PFSK-1 (cell line): ENCODE results near the gene SUCNR1. TPM values are rescaled to one million over a fixed set of nuclear protein-coding genes. Genes with fewer than 3 reads are reported as not detected.

ENCODE experiments used
- FOXP2 ChIP-seq: optimal IDR thresholded peaks from 2 replicates; pipeline ENCODE3; 2011; ENCODE audit warnings: borderline replicate concordance, control low read depth, inconsistent platforms; ENCODE audit not compliant: insufficient read depth; ENCODE audit errors: extremely low read length, extremely low read depth
- POLR2AphosphoS5 ChIP-seq: IDR thresholded peaks from 2 replicates; pipeline ENCODE4 v1.6.1; 2012; ENCODE audit warnings: low read depth, mild to moderate bottlenecking, control low read depth, low read length, moderate library complexity
- SIN3A ChIP-seq: IDR thresholded peaks from 2 replicates; pipeline ENCODE4 v1.6.1; 2012; ENCODE audit warnings: mild to moderate bottlenecking, low read length, moderate library complexity, borderline replicate concordance; ENCODE audit not compliant: insufficient read depth
- TAF1 ChIP-seq: IDR thresholded peaks from 2 replicates; pipeline ENCODE4 v1.6.1; 2012; ENCODE audit warnings: low read length, control low read depth, borderline replicate concordance; ENCODE audit not compliant: insufficient read depth
- polyA plus RNA-seq: library from polyadenylated mRNA; unstranded; fragments of >200 nt; gene quantifications from one replicate; pipeline ENCODE4 v1.2.1, GENCODE V29; 2012; ENCODE audit warnings: low read depth, missing spikeins; ENCODE audit not compliant: insufficient read length
- TF ChIP-seq, protein P1 (sequence below), 2 experiments: IDR thresholded peaks; 2 replicates each; pipeline versions ENCODE4 v1.6.1 to v1.8.0; 2011 to 2012; ENCODE audit warnings: low read depth in 2 of 2, low read length in 2 of 2, control low read depth in 1 of 2, inconsistent platforms in 1 of 2, mild to moderate bottlenecking in 1 of 2, moderate library complexity in 1 of 2; ENCODE audit not compliant: insufficient read depth in 1 of 2

Gene SUCNR1, protein sequence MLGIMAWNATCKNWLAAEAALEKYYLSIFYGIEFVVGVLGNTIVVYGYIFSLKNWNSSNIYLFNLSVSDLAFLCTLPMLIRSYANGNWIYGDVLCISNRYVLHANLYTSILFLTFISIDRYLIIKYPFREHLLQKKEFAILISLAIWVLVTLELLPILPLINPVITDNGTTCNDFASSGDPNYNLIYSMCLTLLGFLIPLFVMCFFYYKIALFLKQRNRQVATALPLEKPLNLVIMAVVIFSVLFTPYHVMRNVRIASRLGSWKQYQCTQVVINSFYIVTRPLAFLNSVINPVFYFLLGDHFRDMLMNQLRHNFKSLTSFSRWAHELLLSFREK
- not detected for polyA plus RNA-seq

DNA sequence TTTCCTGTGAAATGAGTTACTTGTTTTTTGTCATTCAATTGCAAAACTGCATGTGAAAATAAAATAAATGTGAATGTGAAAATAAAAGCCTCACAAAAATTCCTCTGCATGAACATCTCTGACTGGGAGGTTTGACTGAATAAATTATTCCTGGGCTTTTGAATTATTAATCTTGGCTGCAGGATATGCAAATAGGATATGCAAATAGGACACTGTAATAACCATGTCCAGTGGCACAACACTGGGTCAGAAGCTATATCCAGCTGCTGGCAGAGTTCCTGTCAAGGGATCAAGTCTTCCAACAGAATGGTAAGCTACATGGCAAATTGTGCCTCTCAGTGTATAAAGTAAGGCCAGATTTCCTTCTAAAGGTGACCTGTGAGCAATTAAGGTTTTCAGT lies at the start of gene SUCNR1:
TSS of gene SUCNR1 (plus strand) at position 246 of the 400 bp plus-strand sequence. CDS start 6,250 bp downstream, outside the sequence.
- TF ChIP-seq, protein P1, sequence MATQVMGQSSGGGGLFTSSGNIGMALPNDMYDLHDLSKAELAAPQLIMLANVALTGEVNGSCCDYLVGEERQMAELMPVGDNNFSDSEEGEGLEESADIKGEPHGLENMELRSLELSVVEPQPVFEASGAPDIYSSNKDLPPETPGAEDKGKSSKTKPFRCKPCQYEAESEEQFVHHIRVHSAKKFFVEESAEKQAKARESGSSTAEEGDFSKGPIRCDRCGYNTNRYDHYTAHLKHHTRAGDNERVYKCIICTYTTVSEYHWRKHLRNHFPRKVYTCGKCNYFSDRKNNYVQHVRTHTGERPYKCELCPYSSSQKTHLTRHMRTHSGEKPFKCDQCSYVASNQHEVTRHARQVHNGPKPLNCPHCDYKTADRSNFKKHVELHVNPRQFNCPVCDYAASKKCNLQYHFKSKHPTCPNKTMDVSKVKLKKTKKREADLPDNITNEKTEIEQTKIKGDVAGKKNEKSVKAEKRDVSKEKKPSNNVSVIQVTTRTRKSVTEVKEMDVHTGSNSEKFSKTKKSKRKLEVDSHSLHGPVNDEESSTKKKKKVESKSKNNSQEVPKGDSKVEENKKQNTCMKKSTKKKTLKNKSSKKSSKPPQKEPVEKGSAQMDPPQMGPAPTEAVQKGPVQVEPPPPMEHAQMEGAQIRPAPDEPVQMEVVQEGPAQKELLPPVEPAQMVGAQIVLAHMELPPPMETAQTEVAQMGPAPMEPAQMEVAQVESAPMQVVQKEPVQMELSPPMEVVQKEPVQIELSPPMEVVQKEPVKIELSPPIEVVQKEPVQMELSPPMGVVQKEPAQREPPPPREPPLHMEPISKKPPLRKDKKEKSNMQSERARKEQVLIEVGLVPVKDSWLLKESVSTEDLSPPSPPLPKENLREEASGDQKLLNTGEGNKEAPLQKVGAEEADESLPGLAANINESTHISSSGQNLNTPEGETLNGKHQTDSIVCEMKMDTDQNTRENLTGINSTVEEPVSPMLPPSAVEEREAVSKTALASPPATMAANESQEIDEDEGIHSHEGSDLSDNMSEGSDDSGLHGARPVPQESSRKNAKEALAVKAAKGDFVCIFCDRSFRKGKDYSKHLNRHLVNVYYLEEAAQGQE (IDR thresholded peaks at IDR 0.05; ENCODE audit: insufficient read depth in 1 of 2, low read depth in 2 of 2, low read length in 2 of 2) = no peak
- no peak for TF ChIP-seq SIN3A
- TF ChIP-seq FOXP2 = no peak
- TF ChIP-seq POLR2AphosphoS5 = no peak
- no peak for TF ChIP-seq TAF1

DNA sequence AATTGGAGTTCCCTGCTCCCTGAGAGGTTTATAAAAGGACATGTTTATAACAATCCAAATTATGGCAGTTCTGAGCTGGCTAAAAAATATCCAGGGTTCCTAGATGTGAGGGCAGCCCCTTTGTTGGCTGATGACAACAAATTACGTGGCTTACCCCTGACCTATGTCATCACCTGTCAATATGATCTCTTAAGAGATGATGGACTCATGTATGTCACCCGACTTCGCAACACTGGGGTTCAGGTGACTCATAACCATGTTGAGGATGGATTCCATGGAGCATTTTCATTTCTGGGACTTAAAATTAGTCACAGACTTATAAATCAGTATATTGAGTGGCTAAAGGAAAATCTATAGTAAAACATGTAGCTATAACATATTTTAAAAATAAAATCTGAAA lies 45.6 kb upstream of the SUCNR1 start:
- TF ChIP-seq, protein P1 (IDR thresholded peaks at IDR 0.05; ENCODE audit: insufficient read depth in 1 of 2, low read depth in 2 of 2, low read length in 2 of 2) = no peak
- TF ChIP-seq POLR2AphosphoS5 (no peak), FOXP2 (no peak)

DNA sequence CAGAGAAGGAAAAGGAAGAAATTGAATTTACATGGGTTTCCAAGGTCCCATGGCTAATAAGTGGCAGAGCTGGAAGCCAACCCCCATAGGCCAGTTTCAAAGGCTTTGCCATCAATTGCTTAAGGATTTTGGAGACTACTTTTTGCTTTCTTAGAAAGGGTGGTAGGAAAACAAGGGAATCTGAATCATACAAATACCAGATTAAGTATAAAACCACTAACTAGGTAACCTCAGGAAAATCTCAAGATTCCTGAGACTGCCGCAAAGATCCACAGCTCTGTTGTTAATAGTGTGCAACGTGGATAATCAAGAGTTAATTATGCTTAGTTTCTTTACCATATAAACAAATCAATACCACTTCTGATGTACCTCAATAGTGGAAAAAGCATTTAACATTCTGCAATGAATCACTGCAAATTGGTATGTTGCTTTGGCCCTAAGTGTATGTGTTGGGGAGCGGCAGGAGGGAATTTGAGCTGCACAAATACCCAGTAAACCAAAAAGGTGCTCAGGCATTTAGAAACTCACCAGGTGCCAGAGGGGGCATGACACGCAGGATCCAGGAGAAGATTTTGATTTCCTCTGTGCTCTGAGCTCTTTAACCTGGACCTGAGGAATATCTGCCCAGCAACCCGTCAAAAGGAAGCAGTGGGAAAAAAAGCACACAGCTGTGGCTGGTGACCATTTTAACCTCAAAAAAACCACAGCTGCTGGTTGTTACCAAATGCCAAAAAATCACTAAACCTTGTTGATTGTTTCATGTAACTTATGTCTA lies 37.5 kb upstream of the SUCNR1 start:
- TF ChIP-seq SIN3A = no peak
- TF ChIP-seq, protein P1 (IDR thresholded peaks at IDR 0.05; ENCODE audit: insufficient read depth in 1 of 2, low read depth in 2 of 2, low read length in 2 of 2) = no peak
- TF ChIP-seq FOXP2 = no peak
- no peak for TF ChIP-seq POLR2AphosphoS5
- no peak for TF ChIP-seq TAF1

DNA sequence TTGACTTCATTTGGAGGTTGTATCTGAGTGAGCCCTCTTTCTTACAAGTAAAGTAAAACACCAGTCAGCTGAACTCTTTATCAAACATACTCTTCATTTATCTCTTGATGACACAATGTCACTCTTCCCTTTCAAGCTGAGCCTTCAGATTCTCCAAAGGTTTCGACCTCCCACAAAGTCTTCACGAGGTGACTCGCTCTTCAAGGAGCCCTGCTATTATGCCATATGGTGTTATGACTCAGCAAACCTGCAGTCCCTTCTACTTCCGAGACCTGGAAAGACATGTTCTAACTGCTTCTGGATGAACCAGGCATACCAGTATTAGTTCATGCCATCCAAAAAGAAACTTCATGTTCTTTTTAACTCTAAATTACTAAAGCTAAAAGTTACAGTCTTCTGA lies 36.4 kb upstream of the SUCNR1 start:
- TF ChIP-seq, protein P1 (IDR thresholded peaks at IDR 0.05; ENCODE audit: insufficient read depth in 1 of 2, low read depth in 2 of 2, low read length in 2 of 2) = no peak
- TF ChIP-seq POLR2AphosphoS5 (no peak), SIN3A (no peak), FOXP2 (no peak), TAF1 (no peak)
